ENCODE results near the gene GRIN1.

DNA sequence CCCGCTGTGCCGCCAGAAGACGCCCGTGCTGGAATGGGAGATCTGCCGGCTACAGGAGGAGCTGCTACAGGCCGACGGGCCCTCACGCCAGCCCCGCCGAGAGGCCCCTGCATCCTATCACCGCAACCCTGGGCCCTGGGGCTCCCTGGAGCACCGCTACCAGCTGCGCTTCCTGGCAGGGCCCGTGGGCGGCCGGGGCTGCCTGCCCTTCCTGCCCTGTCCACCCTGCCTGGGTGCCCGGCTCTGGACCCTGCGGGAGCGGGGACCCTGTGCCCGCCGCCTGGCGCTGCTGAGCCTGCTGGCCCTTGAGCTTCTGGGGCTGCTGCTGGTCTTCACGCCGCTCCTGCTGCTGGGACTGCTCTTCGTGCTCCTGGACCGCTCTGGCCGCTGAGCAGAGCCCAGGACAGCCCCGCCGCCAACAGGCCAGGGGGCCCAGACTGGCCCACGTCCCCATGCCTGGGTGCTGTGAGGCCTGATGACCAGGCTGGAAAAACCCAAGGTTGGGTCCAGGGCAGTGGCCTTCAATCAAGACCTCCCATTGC is 79.3 kb downstream of the GRIN1 start:
- no peak for TF ChIP-seq GATA2 (IDR thresholded peaks at IDR 0.05; ENCODE audit: low read depth, low read length)
- TF ChIP-seq GATA3 (IDR thresholded peaks at IDR 0.05; ENCODE audit: low read depth, low read length) = no peak

All from SH-SY5Y (cell line).